Lower lobe of right lung (tissue), 2 donors: ENCODE data around the gene SACS. TPM values are rescaled to one million over a fixed set of nuclear protein-coding genes. Genes with fewer than 3 reads are reported as not detected.

ENCODE experiments used
- ATAC-seq, 2 donors: fragments of 200-7000 bp; cut with Tn5 transposase; one replicate each; pipeline ENCODE4 v1.9.1; 2020 to 2022; ENCODE audit warnings: mild to moderate bottlenecking in 2 of 2, moderate library complexity in 2 of 2
- DNase-seq: peaks from one replicate; pipeline ENCODE4 v3.0.0-alpha.2; 2020
- H3K27ac ChIP-seq: fragments of 200-600 bp; one replicate; pipeline ENCODE4 v1.8.0; 2022
- H3K27me3 ChIP-seq: fragments of 200-600 bp; one replicate; pipeline ENCODE4 v1.8.0; 2022; ENCODE audit warnings: low read depth
- H3K36me3 ChIP-seq: fragments of 200-600 bp; one replicate; pipeline ENCODE4 v1.8.0; 2022; ENCODE audit warnings: mild to moderate bottlenecking
- H3K4me1 ChIP-seq: fragments of 200-600 bp; one replicate; pipeline ENCODE4 v1.8.0; 2022
- H3K4me3 ChIP-seq: fragments of 200-600 bp; one replicate; pipeline ENCODE4 v1.8.0; 2022; ENCODE audit warnings: mild to moderate bottlenecking
- H3K9me3 ChIP-seq: fragments of 200-600 bp; one replicate; pipeline ENCODE4 v1.8.0; 2022
- intact Hi-C: fragments of 100-400 bp; cut with DNase I; formaldehyde crosslinking; loops from one replicate; pipeline ENCODE4 v1.11.0; 2022
- total RNA-seq: library from RNA; stranded (reverse); fragmentation: NEBNext Ultra II Directional; extraction: Animal tissue kit (Norgen Biotek cat#: 25700); gene quantifications from one replicate; pipeline ENCODE4 v1.2.1, GENCODE V29; 2021
- TF ChIP-seq, protein P1 (sequence below): fragments of 200-600 bp; IDR thresholded peaks from one replicate; pipeline ENCODE4 v1.8.0; 2022; ENCODE audit warnings: antibody characterized with exemption, mild to moderate bottlenecking
- donor health status: DM: no; HTN: yes; CAD: no; lungs with severe emphysema.

The SACS gene
- total RNA-seq, 1 donor from 2014 or later, result 6.7 TPM

DNA sequence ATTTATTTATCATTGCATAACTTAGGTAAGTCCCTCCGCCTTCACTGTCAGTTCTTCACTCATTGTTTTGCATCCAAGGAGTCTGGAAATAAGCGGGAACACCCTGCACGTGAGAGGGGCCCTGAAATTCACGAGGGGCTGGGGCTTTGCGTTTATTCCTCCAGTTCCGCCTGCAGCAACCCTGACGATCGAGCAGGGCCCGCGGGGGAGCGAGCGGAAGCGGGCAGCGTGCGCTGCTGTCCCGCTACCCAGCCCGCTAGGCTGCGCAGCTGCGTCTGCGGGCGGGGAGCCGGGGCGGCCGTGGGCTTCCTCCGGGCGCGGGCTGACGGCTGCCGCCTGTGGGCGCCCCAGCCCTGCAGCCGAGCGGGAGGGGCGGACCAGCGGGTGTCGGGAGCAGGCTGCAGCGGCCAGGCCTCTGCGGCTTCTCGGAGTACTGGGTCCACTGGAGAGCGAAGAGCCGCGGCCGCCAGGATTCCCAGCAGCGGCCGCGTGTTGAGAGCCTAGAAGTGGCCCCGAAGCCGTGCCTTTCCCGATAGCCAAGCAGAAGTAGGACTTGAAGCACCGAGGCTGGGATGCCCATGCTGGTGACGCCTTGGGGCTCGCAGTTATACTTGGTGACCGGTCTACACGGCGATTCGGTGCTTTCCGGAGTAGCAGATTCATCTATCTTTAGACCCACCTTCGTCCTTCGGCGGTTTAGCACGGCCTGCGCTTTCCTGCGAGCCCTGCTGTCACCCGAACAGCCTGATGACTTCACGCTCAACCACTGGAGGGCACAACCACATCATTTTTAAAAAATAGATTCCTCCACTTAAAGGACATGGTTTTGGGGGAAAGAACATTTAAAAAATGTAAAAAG lies 32.9 kb upstream of the SACS start:
- intact Hi-C loops, result loop anchor here (10.0 kb wide), 1 partner anchor 408 kb away; no protein-coding TSS in a partner anchor
- Histone ChIP-seq H3K4me3 (peak overlapping the region; percentile 60), H3K9me3 (no peaks in the 10 kb centered on the region), H3K4me1 (peaks cover 7% of the 10 kb centered on the region), H3K36me3 (no peaks in the 10 kb centered on the region), H3K27me3 (no peaks in the 10 kb centered on the region), H3K27ac (peak overlapping the region; percentile 79)
- ATAC-seq, result peak; percentile 94 to 96
- peak; percentile 73 for DNase-seq
- TF ChIP-seq, protein P1, sequence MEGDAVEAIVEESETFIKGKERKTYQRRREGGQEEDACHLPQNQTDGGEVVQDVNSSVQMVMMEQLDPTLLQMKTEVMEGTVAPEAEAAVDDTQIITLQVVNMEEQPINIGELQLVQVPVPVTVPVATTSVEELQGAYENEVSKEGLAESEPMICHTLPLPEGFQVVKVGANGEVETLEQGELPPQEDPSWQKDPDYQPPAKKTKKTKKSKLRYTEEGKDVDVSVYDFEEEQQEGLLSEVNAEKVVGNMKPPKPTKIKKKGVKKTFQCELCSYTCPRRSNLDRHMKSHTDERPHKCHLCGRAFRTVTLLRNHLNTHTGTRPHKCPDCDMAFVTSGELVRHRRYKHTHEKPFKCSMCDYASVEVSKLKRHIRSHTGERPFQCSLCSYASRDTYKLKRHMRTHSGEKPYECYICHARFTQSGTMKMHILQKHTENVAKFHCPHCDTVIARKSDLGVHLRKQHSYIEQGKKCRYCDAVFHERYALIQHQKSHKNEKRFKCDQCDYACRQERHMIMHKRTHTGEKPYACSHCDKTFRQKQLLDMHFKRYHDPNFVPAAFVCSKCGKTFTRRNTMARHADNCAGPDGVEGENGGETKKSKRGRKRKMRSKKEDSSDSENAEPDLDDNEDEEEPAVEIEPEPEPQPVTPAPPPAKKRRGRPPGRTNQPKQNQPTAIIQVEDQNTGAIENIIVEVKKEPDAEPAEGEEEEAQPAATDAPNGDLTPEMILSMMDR, result peak; percentile 52

- intact Hi-C loops, result loop anchor here (10.0 kb wide), 1 partner anchor 411 kb away; no protein-coding TSS in a partner anchor
- DNase-seq (no peak), ATAC-seq (no peak)
- TF ChIP-seq, protein P1, result no peak
- Histone ChIP-seq H3K27ac (no peak overlapping the region), H3K4me3 (no peak overlapping the region), H3K4me1 (peaks cover 7% of the 10 kb centered on the region), H3K9me3 (no peaks in the 10 kb centered on the region), H3K36me3 (no peaks in the 10 kb centered on the region), H3K27me3 (no peaks in the 10 kb centered on the region)
Measured at GRCh38 chr13:23463661-23464060, 30.2 kb upstream of the SACS start.

GRCh38 chr13:23462815-23463559 lies 29.5 kb upstream of the SACS start:
- no peaks in the 10 kb centered on the region for H3K27me3 ChIP-seq
- intact Hi-C loops, result loop anchor here (10.0 kb wide), 1 partner anchor 412 kb away; no protein-coding TSS in a partner anchor
- H3K4me1 ChIP-seq, result peaks cover 7% of the 10 kb centered on the region
- H3K4me3 ChIP-seq, result no peak overlapping the region
- TF ChIP-seq, protein P1, result no peak
- DNase-seq (no peak), ATAC-seq (no peak)
- no peak overlapping the region for H3K27ac ChIP-seq
- H3K36me3 ChIP-seq, result no peaks in the 10 kb centered on the region
- no peaks in the 10 kb centered on the region for H3K9me3 ChIP-seq

DNA sequence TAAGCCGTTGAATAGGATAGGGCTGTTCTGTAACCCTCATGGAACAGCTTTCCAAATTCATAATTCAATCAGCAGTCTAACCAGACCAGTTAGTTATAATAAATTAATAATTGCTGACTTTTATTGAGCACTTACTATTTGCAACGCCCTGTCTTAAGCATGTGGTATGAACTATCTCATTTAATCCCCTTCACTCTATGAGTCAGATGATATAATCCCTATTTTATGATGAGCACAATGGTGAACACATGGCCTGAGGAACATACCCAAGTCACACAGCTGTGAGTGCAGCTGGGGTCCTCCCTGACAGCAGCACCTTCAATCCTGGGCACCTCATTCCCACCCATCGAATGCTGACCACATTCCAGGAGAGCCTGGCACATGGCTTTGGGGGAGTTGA lies 28.0 kb upstream of the SACS start:
- intact Hi-C loops, result loop anchor here (10.0 kb wide), 1 partner anchor 413 kb away; no protein-coding TSS in a partner anchor

DNA sequence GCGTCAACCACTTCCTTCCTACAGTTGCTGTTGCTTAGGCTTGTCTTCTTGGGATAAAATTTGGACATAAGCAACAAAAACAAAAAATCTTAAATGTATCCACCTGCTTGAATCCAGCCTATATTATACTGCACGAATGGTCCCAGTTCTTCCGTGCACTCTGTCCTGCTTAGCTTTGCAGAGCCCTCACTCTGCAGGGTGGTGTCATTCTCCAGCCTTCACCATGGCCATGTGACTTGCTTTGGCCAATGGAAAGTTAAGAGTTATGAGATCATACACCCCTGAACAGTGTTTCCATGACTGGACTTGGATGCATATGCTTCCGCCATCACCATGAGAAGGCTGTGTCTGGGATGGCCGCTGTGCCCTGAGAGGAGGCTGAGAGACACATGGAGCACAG lies 27.4 kb upstream of the SACS start:
- H3K4me1 ChIP-seq, result no peaks in the 10 kb centered on the region
- no peak overlapping the region for H3K4me3 ChIP-seq
- no peak overlapping the region for H3K27ac ChIP-seq
- no peaks in the 10 kb centered on the region for H3K36me3 ChIP-seq
- no peaks in the 10 kb centered on the region for H3K27me3 ChIP-seq
- intact Hi-C loops, result loop anchor here (10.0 kb wide), 1 partner anchor 414 kb away; no protein-coding TSS in a partner anchor
- no peak for DNase-seq
- H3K9me3 ChIP-seq, result no peaks in the 10 kb centered on the region
- peak in 1 of 2 donors; percentile 9 for ATAC-seq
- TF ChIP-seq, protein P1, result no peak

More for the DNA sequence above, 28.0 kb upstream of the SACS start:
- H3K4me1 ChIP-seq, result no peaks in the 10 kb centered on the region
- ATAC-seq (no peak), DNase-seq (no peak)
- no peaks in the 10 kb centered on the region for H3K9me3 ChIP-seq
- H3K4me3 ChIP-seq, result no peak overlapping the region
- H3K36me3 ChIP-seq, result no peaks in the 10 kb centered on the region
- no peaks in the 10 kb centered on the region for H3K27me3 ChIP-seq
- no peak overlapping the region for H3K27ac ChIP-seq
- TF ChIP-seq, protein P1, result no peak
